GM23338 (cell line): ENCODE data around the gene CEBPG. TPM values are rescaled to one million over a fixed set of nuclear protein-coding genes. Genes with fewer than 3 reads are reported as not detected.

Experiments used
- ATAC-seq: fragments of 200-7000 bp; cut with Tn5 transposase; 3 replicates; pipeline ENCODE4 v1.9.1; 2020
- DNase-seq: peaks from one replicate; pipeline ENCODE4 v3.0.0-alpha.2; 2015; ENCODE audit warnings: low spot score
- H2AFZ ChIP-seq: fragments of 200-600 bp; sonication (generic); 2 replicates; pipeline ENCODE4 v1.8.0; 2016; ENCODE audit warnings: antibody characterized with exemption, mild to moderate bottlenecking, moderate library complexity
- H3F3A ChIP-seq: fragments of 200-600 bp; sonication (generic); replicated peaks from 2 replicates; pipeline ENCODE4 v1.8.0; 2017; ENCODE audit warnings: antibody characterized with exemption, mixed run types, low read depth
- H3K27ac ChIP-seq: fragments of 200-600 bp; sonication (generic); 2 replicates; pipeline ENCODE4 v1.6.1; 2016; ENCODE audit warnings: low read depth
- H3K27me3 ChIP-seq: fragments of 200-600 bp; sonication (generic); 2 replicates; pipeline ENCODE4 v1.8.0; 2016; ENCODE audit warnings: mild to moderate bottlenecking, mixed run types, moderate library complexity; ENCODE audit not compliant: insufficient read depth
- H3K36me3 ChIP-seq: fragments of 200-600 bp; sonication (generic); 2 replicates; pipeline ENCODE4 v1.8.0; 2016; ENCODE audit warnings: mild to moderate bottlenecking; ENCODE audit not compliant: insufficient read depth
- H3K4me1 ChIP-seq: fragments of 200-600 bp; sonication (generic); 2 replicates; pipeline ENCODE4 v1.8.0; 2016; ENCODE audit warnings: mild to moderate bottlenecking, moderate library complexity; ENCODE audit not compliant: insufficient read depth
- H3K4me2 ChIP-seq: fragments of 200-600 bp; sonication (generic); 2 replicates; pipeline ENCODE4 v1.7.1; 2017; ENCODE audit warnings: mixed run types
- H3K4me3 ChIP-seq: fragments of 200-600 bp; sonication (generic); 2 replicates; pipeline ENCODE4 v1.6.1; 2016; ENCODE audit warnings: mixed run types
- H3K79me2 ChIP-seq: fragments of 200-600 bp; sonication (generic); replicated peaks from 2 replicates; pipeline ENCODE4 v1.8.0; 2017; ENCODE audit warnings: mild to moderate bottlenecking; ENCODE audit not compliant: insufficient read depth
- H3K9me2 ChIP-seq: fragments of 200-600 bp; sonication (generic); 2 replicates; pipeline ENCODE4 v1.8.0; 2017; ENCODE audit not compliant: insufficient read depth
- H4K20me1 ChIP-seq: fragments of 200-600 bp; sonication (generic); replicated peaks from 2 replicates; pipeline ENCODE4 v1.8.0; 2017; ENCODE audit warnings: mild to moderate bottlenecking; ENCODE audit not compliant: insufficient read depth
- H3K27ac Mint-ChIP-seq: 2 replicates; pipeline ENCODE4 v1.8.0; 2020; ENCODE audit warnings: inconsistent platforms, mild to moderate bottlenecking, moderate library complexity, mixed read lengths
- H3K27me3 Mint-ChIP-seq: 3 replicates; pipeline ENCODE4 v1.8.0; 2022; ENCODE audit warnings: low read depth, mild to moderate bottlenecking, moderate library complexity, mixed read lengths, inconsistent platforms; ENCODE audit not compliant: insufficient read depth, poor library complexity
- H3K36me3 Mint-ChIP-seq: 3 replicates; pipeline ENCODE4 v1.8.0; 2021; ENCODE audit warnings: low read depth, mild to moderate bottlenecking, inconsistent platforms, moderate library complexity, mixed read lengths
- H3K4me1 Mint-ChIP-seq: 3 replicates; pipeline ENCODE4 v1.8.0; 2020; ENCODE audit warnings: mild to moderate bottlenecking, inconsistent platforms, mixed read lengths
- H3K4me3 Mint-ChIP-seq: 3 replicates; pipeline ENCODE4 v1.8.0; 2021; ENCODE audit warnings: moderate library complexity, mild to moderate bottlenecking, inconsistent platforms, mixed read lengths
- H3K9me3 Mint-ChIP-seq: 3 replicates; pipeline ENCODE4 v1.8.0; 2020; ENCODE audit warnings: moderate library complexity, mild to moderate bottlenecking, inconsistent platforms, mixed read lengths
- CTCF ChIP-seq, 2 experiments: fragments of 200-600 bp in 1 of 2; sonication (generic) in 1 of 2; conservative IDR thresholded peaks; 2 replicates each; pipeline versions ENCODE4 v1.5.1 to v1.6.1; 2016 to 2017; ENCODE audit warnings: antibody characterized with exemption in 2 of 2, low read depth in 2 of 2, mild to moderate bottlenecking in 2 of 2, moderate library complexity in 1 of 2
- EZH2 ChIP-seq: fragments of 200-600 bp; sonication (generic); IDR thresholded peaks from one replicate; pipeline ENCODE4 v1.8.0; 2017; ENCODE audit warnings: antibody characterized with exemption, mild to moderate bottlenecking, low read depth; ENCODE audit not compliant: unreplicated experiment
- EZH2phosphoT487 ChIP-seq: fragments of 200-600 bp; sonication (generic); IDR thresholded peaks from one replicate; pipeline ENCODE4 v1.8.1; 2018; ENCODE audit warnings: antibody characterized with exemption; ENCODE audit not compliant: unreplicated experiment
- JUNB ChIP-seq: IDR thresholded peaks from one replicate; pipeline ENCODE4 v1.6.1; 2016; ENCODE audit warnings: antibody characterized with exemption; ENCODE audit not compliant: unreplicated experiment
- STAT1 ChIP-seq: IDR thresholded peaks from one replicate; pipeline ENCODE4 v1.6.1; 2016; ENCODE audit warnings: antibody characterized with exemption; ENCODE audit not compliant: unreplicated experiment
- ZNF114 ChIP-seq: fragments of 250-450 bp; sonication (Bioruptor Pico); IDR thresholded peaks from 2 replicates; pipeline ENCODE4 v1.5.0; 2020; ENCODE audit warnings: mild to moderate bottlenecking, moderate library complexity
- ZNF331 ChIP-seq: fragments of 250-450 bp; sonication (Bioruptor Pico); IDR thresholded peaks from 2 replicates; pipeline ENCODE4 v1.5.0; 2020; ENCODE audit warnings: low read depth, mild to moderate bottlenecking, moderate library complexity
- ZNF462 ChIP-seq: fragments of 250-450 bp; sonication (Bioruptor Pico); IDR thresholded peaks from 2 replicates; pipeline ENCODE4 v1.5.0; 2020; ENCODE audit warnings: mild to moderate bottlenecking, moderate library complexity
- polyA plus RNA-seq: library from polyadenylated mRNA; unstranded; fragments of >200 nt; fragmentation: Nextera tagmentation; extraction: Ambion mirVana; gene quantifications from 2 replicates; pipeline ENCODE4 v1.2.1, GENCODE V29; 2016
- total RNA-seq: library from RNA; depleted of rRNA; stranded (reverse); fragments of >200 nt; shearing (Covaris generic); gene quantifications from 2 replicates; pipeline ENCODE4 v1.2.3, GENCODE V29; 2014

Gene CEBPG
- total and polyA plus RNA-seq, 2 experiments from 2014 or later, result 25.9 to 50.2 TPM

- no peaks in the 10 kb centered on the region for H3F3A ChIP-seq
- H3K4me3 ChIP-seq, result no peak overlapping the region
- H3K4me1 ChIP-seq, result no peaks in the 10 kb centered on the region
- no peaks in the 10 kb centered on the region for H3K27me3 ChIP-seq
- no peaks in the 10 kb centered on the region for H3K36me3 ChIP-seq
- Mint-ChIP-seq H3K36me3 (no peaks in the 10 kb centered on the region), H3K4me1 (peaks cover 5% of the 10 kb centered on the region), H3K27me3 (peaks cover 3% of the 10 kb centered on the region), H3K27ac (no peak overlapping the region), H3K9me3 (no peaks in the 10 kb centered on the region), H3K4me3 (no peak overlapping the region)
- H3K4me2 ChIP-seq, result no peak overlapping the region
- no peak overlapping the region for H3K27ac ChIP-seq
- no peaks in the 10 kb centered on the region for H3K9me2 ChIP-seq
- no peak for DNase-seq
- H3K79me2 ChIP-seq, result no peaks in the 10 kb centered on the region
- H2AFZ ChIP-seq, result no peak overlapping the region
- TF ChIP-seq JUNB, result no peak
- TF ChIP-seq CTCF (conservative IDR thresholded peaks at IDR 0.05; ENCODE audit: low read depth in 2 of 2), result no peak
- no peak for TF ChIP-seq ZNF114 (CRISPR knock-in tag)
- TF ChIP-seq EZH2, result no peak
- TF ChIP-seq STAT1, result no peak
- no peak for TF ChIP-seq EZH2phosphoT487
- no peak for TF ChIP-seq ZNF331 (CRISPR knock-in tag)
- no peaks in the 10 kb centered on the region for H4K20me1 ChIP-seq
- ATAC-seq, result no peak
Measured at GRCh38 chr19:33344573-33344925, 29.0 kb upstream of the CEBPG start.

GRCh38 chr19:33345163-33345562 lies 28.3 kb upstream of the CEBPG start:
- no peaks in the 10 kb centered on the region for H4K20me1 ChIP-seq
- no peaks in the 10 kb centered on the region for H3F3A ChIP-seq
- Mint-ChIP-seq H3K27ac (no peak overlapping the region), H3K27me3 (peaks cover 3% of the 10 kb centered on the region), H3K4me1 (peaks cover 5% of the 10 kb centered on the region), H3K9me3 (no peaks in the 10 kb centered on the region), H3K36me3 (no peaks in the 10 kb centered on the region), H3K4me3 (no peak overlapping the region)
- H3K4me2 ChIP-seq, result no peak overlapping the region
- H3K79me2 ChIP-seq, result no peaks in the 10 kb centered on the region
- no peaks in the 10 kb centered on the region for H3K27me3 ChIP-seq
- no peak overlapping the region for H2AFZ ChIP-seq
- no peaks in the 10 kb centered on the region for H3K36me3 ChIP-seq
- DNase-seq (no peak), ATAC-seq (no peak)
- TF ChIP-seq EZH2 (no peak), ZNF331 (CRISPR knock-in tag) (no peak), EZH2phosphoT487 (no peak), CTCF (conservative IDR thresholded peaks at IDR 0.05; ENCODE audit: low read depth in 2 of 2) (no peak), ZNF462 (CRISPR knock-in tag) (no peak), ZNF114 (CRISPR knock-in tag) (no peak), JUNB (no peak)
- no peaks in the 10 kb centered on the region for H3K9me2 ChIP-seq
- H3K27ac ChIP-seq, result no peak overlapping the region
- no peaks in the 10 kb centered on the region for H3K4me1 ChIP-seq
- no peak overlapping the region for H3K4me3 ChIP-seq
